Measurements from ENCODE around the gene DNM3. TPM values are rescaled to one million over a fixed set of nuclear protein-coding genes. Genes with fewer than 3 reads are reported as not detected.
A peak's percentile ranks its signal among the peaks of the same experiment; 100 is the strongest.

DNM3 gene
- total RNA-seq, 8 experiments from 2014 or later, result 6.1 to 29.1 (median 13.5) TPM

GRCh38 chr1:172453607-172454006, 612.3 kb downstream of the DNM3 start:
- Histone ChIP-seq H3K27ac (no peak overlapping the region), H3K4me1 (replicated peaks in 1 of 2) (peaks cover 2 to 7% of the 10 kb centered on the region in 2 donors), H3K4me3 (no peak overlapping the region)
- no peak for ATAC-seq (replicated peaks in 6 of 8)
- in situ Hi-C loops (cut with MboI; ENCODE audit: low pct_unique_long_range_greater_than_20kb in 2 of 9, low sequenced_read_pairs in 9 of 9, unreplicated experiment in 9 of 9), result loop anchor here in 3 of 9 experiments (25.0 kb wide), 2 partner anchors 234 to 259 kb away; no protein-coding TSS in a partner anchor
- 83 to 100% (median 100%) methylated on average over 1 of the region's 1 CpG; no CpG with 5 or more reads in 1 of the 10 experiments for WGBS, 10 experiments

- in situ Hi-C loops (cut with MboI; ENCODE audit: low pct_unique_long_range_greater_than_20kb in 2 of 9, low sequenced_read_pairs in 9 of 9, unreplicated experiment in 9 of 9), result loop anchor here in 3 of 9 experiments (25.0 kb wide), 2 partner anchors 232 to 257 kb away; no protein-coding TSS in a partner anchor
- WGBS, 10 experiments, result 20 to 100% (median 83%) methylated on average over 1 of the region's 1 CpG; no CpG with 5 or more reads in 6 of the 10 experiments
- no peak overlapping the region for H3K4me3 ChIP-seq
- no peak overlapping the region for H3K27ac ChIP-seq
- ATAC-seq (replicated peaks in 6 of 8), result no peak
- peaks cover 1 to 10% of the 10 kb centered on the region in 2 donors for H3K4me1 ChIP-seq (replicated peaks in 1 of 2)
Observed at GRCh38 chr1:172455451-172455850, 614.2 kb downstream of the DNM3 start.

DNA sequence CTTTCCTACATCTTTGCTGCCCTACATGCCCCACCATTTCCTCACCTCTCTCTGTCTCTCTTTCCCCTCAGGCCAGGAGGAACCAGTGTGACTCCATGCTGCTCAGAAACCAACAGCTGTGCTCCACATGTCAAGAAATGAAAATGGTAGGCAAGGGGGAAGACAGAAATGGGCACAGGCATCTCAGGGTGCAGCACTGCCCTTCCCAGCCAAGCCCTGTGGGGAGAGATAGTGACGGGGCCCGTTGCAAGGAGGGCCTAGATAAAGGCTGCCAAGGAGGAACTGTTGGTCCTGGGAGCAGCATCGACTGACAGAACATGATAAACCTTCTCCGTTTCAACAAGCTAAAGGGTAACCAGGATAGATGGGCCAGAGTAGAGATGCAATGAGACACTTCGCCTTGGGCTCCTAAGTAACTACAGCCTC, 615.1 kb downstream of the DNM3 start:
- in situ Hi-C loops (cut with MboI; ENCODE audit: low pct_unique_long_range_greater_than_20kb in 2 of 9, low sequenced_read_pairs in 9 of 9, unreplicated experiment in 9 of 9), result loop anchor here in 3 of 9 experiments (25.0 kb wide), 2 partner anchors 231 to 256 kb away; no protein-coding TSS in a partner anchor
- ATAC-seq (replicated peaks in 6 of 8), result no peak
- Histone ChIP-seq H3K4me1 (replicated peaks in 1 of 2) (peaks cover 0 to 4% of the 10 kb centered on the region in 2 donors), H3K4me3 (no peak overlapping the region), H3K27ac (no peak overlapping the region)
- 30 to 100% (median 90%) methylated on average over 2 to 5 of the region's 5 CpGs; no CpG with 5 or more reads in 3 of the 10 experiments for WGBS, 10 experiments

DNA sequence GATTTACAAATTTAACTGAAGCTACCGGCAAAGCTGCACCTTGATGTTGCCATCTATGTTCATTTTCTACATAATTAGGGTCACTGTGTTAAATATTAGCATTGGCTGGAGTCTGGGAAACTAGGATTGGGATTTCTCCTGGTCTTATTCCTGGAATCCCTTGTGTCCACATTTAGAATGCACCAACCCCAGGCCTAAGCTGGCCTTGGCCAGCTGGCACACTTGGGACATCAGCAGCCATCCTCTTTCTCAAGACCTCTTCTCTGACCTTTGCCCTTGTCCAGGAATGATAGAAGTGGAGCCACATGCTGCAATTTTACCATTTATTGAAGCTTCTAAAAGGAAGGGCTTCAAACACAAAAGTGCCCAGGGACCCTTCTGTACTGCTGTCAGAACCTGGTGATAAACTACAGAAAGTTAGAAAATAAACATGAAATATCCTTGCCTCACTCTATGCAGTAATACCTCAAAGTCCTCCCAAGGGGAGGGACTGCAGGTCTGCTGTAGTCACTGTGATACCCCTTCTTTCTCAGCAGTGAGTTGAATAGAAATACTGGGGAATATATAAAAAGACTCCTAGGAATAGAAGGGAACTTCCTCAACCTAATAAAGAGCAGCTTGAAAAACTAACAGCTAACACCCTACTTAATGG, 616.3 kb downstream of the DNM3 start:
- Histone ChIP-seq H3K4me3 (no peak overlapping the region), H3K27ac (no peak overlapping the region), H3K4me1 (replicated peaks in 1 of 2) (peaks cover 0 to 4% of the 10 kb centered on the region in 2 donors)
- in situ Hi-C loops (cut with MboI; ENCODE audit: low pct_unique_long_range_greater_than_20kb in 2 of 9, low sequenced_read_pairs in 9 of 9, unreplicated experiment in 9 of 9), result loop anchor here in 3 of 9 experiments (25.0 kb wide), 2 partner anchors 230 to 255 kb away; no protein-coding TSS in a partner anchor
- no peak for ATAC-seq (replicated peaks in 6 of 8)
- 70 to 100% (median 100%) methylated on average over 1 of the region's 1 CpG; no CpG with 5 or more reads in 6 of the 10 experiments for WGBS, 10 experiments

DNA sequence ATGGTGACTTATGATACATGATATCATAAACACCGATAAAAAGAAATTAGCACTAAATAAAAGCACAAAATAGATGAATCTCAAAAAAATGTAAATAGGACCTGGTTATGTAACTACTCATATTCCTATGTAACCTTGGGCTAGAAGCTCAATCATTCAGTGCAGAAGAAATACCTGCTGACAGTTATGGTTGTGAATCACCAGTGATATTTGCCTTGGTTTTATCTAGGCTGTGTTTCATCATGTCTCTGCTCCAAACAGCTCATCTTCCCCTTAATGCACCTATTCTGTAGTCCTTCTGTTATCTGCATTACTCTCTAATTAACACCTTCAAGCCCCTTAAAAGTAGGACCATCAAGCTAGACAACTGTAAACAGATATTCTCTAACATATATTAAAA, 618.9 kb downstream of the DNM3 start:
- in situ Hi-C loops (cut with MboI; ENCODE audit: low pct_unique_long_range_greater_than_20kb in 2 of 9, low sequenced_read_pairs in 9 of 9, unreplicated experiment in 9 of 9), result loop anchor here in 3 of 9 experiments (25.0 kb wide), 2 partner anchors 227 to 252 kb away; no protein-coding TSS in a partner anchor
- ATAC-seq (replicated peaks in 6 of 8), result peak in 2 of 8 experiments; percentile 47 to 87
- Histone ChIP-seq H3K27ac (no peak overlapping the region), H3K4me3 (no peak overlapping the region), H3K4me1 (replicated peaks in 1 of 2) (peaks cover 0 to 4% of the 10 kb centered on the region in 2 donors)
- WGBS, 10 experiments, result 64 to 100% (median 86%) methylated on average over 1 of the region's 1 CpG; no CpG with 5 or more reads in 1 of the 10 experiments

DNA sequence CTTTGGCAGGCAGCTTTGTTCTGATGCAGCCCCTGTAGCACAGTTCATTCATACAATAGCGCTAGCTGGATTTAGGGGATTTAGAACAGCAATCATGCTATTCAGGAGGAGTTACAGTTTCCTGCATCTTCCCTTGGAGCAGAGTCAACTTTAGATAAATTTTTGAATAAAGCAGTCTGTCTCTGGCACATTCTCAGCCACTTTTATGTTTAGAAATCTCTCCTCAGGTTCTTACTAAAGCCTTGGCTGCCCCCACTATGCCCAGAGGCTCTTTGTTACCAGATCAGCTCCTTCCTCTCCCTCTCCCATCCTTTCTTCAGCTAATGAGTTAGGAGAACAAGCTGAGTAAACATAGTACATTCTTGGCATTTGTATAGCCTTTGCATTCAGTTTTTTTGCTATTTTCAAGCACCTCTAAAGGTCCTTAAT, 619.6 kb downstream of the DNM3 start:
- WGBS, 10 experiments, result 0 to 83% (median 50%) methylated on average over 1 of the region's 1 CpG; no CpG with 5 or more reads in 1 of the 10 experiments
- in situ Hi-C loops (cut with MboI; ENCODE audit: low pct_unique_long_range_greater_than_20kb in 2 of 9, low sequenced_read_pairs in 9 of 9, unreplicated experiment in 9 of 9), result loop anchor here in 3 of 9 experiments (25.0 kb wide), 2 partner anchors 226 to 251 kb away; no protein-coding TSS in a partner anchor
- Histone ChIP-seq H3K4me3 (no peak overlapping the region), H3K27ac (no peak overlapping the region), H3K4me1 (replicated peaks in 1 of 2) (peaks cover 0 to 4% of the 10 kb centered on the region in 2 donors)
- ATAC-seq (replicated peaks in 6 of 8), result peak in 4 of 8 experiments; percentile 67 to 96 (median 82)

Other genes with a start within 250 kb of the DNM3 start
- gene MYOCOS, start 219.3 kb upstream of the DNM3 start, total RNA-seq, result under 1 TPM in 5 of 8 experiments, not detected in 3; 0.17 to 0.61 (median 0.25) TPM
- gene MYOC, start 188.8 kb upstream of the DNM3 start, total RNA-seq, result under 1 TPM in 2 of 8 experiments, not detected in 6; 0.41 to 0.43 TPM
- 10 to 100 TPM in 7 of 8 experiments, 1 to 10 TPM in 1; 8.3 to 19.0 (median 14.4) TPM for gene VAMP4, start 99.4 kb upstream of the DNM3 start, total RNA-seq
- 10 to 100 TPM; 16.9 to 75.8 (median 25.9) TPM for gene METTL13, start 59.8 kb upstream of the DNM3 start, total RNA-seq

All from motor neuron (in vitro differentiated cells).